ENCODE measurements around the gene FPGS. TPM values are rescaled to one million over a fixed set of nuclear protein-coding genes. Genes with fewer than 3 reads are reported as not detected.

Gene FPGS
- polyA plus RNA-seq, 1 of the 3 experiments (the other 2 are of a cell fraction), result 82.7 TPM

- WGBS (ENCODE audit: low lambda C conversion rate), result 69% methylated on average over 1 of the region's 1 CpG
- H3K27me3 ChIP-seq (ENCODE audit: insufficient read depth), result no peaks in the 10 kb centered on the region
- CTCF ChIA-PET, result interaction anchor here (0.9 to 2.0 kb wide), 6 partner anchors 10 to 156 kb away, joined by 3 to 7 read pairs (median 4); partner anchors contain the start of genes CDK9 and TOR2A
- H3K79me2 ChIP-seq (ENCODE audit: insufficient read depth), result no peaks in the 10 kb centered on the region
- DNase-seq, result no peak
- H3K9ac ChIP-seq, result no peak overlapping the region
- H4K20me1 ChIP-seq (ENCODE audit: insufficient read depth), result no peaks in the 10 kb centered on the region
- peaks cover 0 to 20% of the 10 kb centered on the region in 2 experiments; a peak in 1 of 4 replicates for H3K4me1 ChIP-seq (ENCODE audit: control insufficient read depth in 1 of 2, insufficient read depth in 2 of 2, low read depth in 1 of 2, low read length in 1 of 2)
- no peak overlapping the region for H2AFZ ChIP-seq (ENCODE audit: low read depth)
- H3K4me2 ChIP-seq, result no peak overlapping the region
- H3K9me3 ChIP-seq, result no peaks in the 10 kb centered on the region
- H3K36me3 ChIP-seq (replicated peaks in 1 of 2; ENCODE audit: control insufficient read depth in 1 of 2, insufficient read depth in 2 of 2, low read length in 1 of 2), result no peaks in the 10 kb centered on the region
- H3K9me2 ChIP-seq, result no peaks in the 10 kb centered on the region
- H3K27ac ChIP-seq (ENCODE audit: low read depth in 2 of 2, low read length in 1 of 2), result no peak overlapping the region
- TF ChIP-seq MEF2A (IDR thresholded peaks at IDR 0.05; ENCODE audit: borderline replicate concordance, low read depth) (no peak), EZH2phosphoT487 (IDR thresholded peaks at IDR 0.05; ENCODE audit: borderline replicate concordance, low read depth) (no peak), SMC3 (IDR thresholded peaks at IDR 0.05; ENCODE audit: low read depth, low read length) (no peak), REST (IDR thresholded peaks at IDR 0.05; ENCODE audit: low read depth, low read length) (no peak), FOSL2 (IDR thresholded peaks at IDR 0.05; ENCODE audit: borderline replicate concordance, low read depth) (no peak), RAD21 (IDR thresholded peaks at IDR 0.05; ENCODE audit: low read length) (no peak), USF2 (IDR thresholded peaks at IDR 0.05; ENCODE audit: borderline replicate concordance, low read depth, low read length) (no peak), USF1 (IDR thresholded peaks at IDR 0.05; ENCODE audit: borderline replicate concordance, low read depth) (no peak), ZBTB33 (IDR thresholded peaks at IDR 0.05; ENCODE audit: borderline replicate concordance, low read depth) (no peak)
- POLR2A ChIA-PET, result interaction anchor here (0.8 kb wide), 1 partner anchor 20 kb away, joined by 3 read pairs; the partner anchor contains the start of gene CDK9
- H3K4me3 ChIP-seq (ENCODE audit: low read depth in 2 of 2, low read length in 1 of 2), result no peak overlapping the region
- no peaks in the 10 kb centered on the region for H3F3A ChIP-seq (replicated peaks; ENCODE audit: insufficient read depth)
Measured at GRCh38 chr9:127765418-127765817, 37.3 kb upstream of the FPGS start.
